SK-N-SH treated with all-trans-retinoic acid at 6 μM for 48 hours (cell line): ENCODE data around the gene GNAZ.

Experiments
- ATAC-seq: fragments of 200-7000 bp; cut with Tn5 transposase; 3 replicates; pipeline ENCODE4 v1.9.1; 2020; ENCODE audit warnings: mild to moderate bottlenecking, moderate library complexity
- ARNTL ChIP-seq: fragments of 450-650 bp; formaldehyde crosslinking; IDR thresholded peaks from 2 replicates; pipeline ENCODE4 v1.5.0; 2020; ENCODE audit warnings: low read depth, mild to moderate bottlenecking, moderate library complexity, borderline replicate concordance
- CREB5 ChIP-seq: fragments of 250-450 bp; sonication (Bioruptor Pico); IDR thresholded peaks from 2 replicates; pipeline ENCODE4 v1.5.1; 2020; ENCODE audit warnings: low read depth, mild to moderate bottlenecking, moderate library complexity
- CSDC2 ChIP-seq: fragments of 250-450 bp; sonication (Bioruptor Pico); IDR thresholded peaks from 2 replicates; pipeline ENCODE4 v1.5.0; 2020; ENCODE audit warnings: mild to moderate bottlenecking, moderate library complexity
- ESRRG ChIP-seq: fragments of 250-450 bp; sonication (Bioruptor Pico); IDR thresholded peaks from 2 replicates; pipeline ENCODE4 v1.6.1; 2021; ENCODE audit warnings: mild to moderate bottlenecking
- GLIS3 ChIP-seq: fragments of 250-450 bp; sonication (Bioruptor Pico); IDR thresholded peaks from 2 replicates; pipeline ENCODE4 v1.5.0; 2020; ENCODE audit warnings: mild to moderate bottlenecking, moderate library complexity
- ISL1 ChIP-seq: fragments of 250-450 bp; sonication (Bioruptor Pico); IDR thresholded peaks from 2 replicates; pipeline ENCODE4 v2.1.2; 2022; ENCODE audit warnings: mild to moderate bottlenecking, moderate library complexity
- OSR1 ChIP-seq: fragments of 250-450 bp; sonication (Bioruptor Pico); IDR thresholded peaks from 2 replicates; pipeline ENCODE4 v1.8.0; 2022; ENCODE audit warnings: moderate library complexity, mild to moderate bottlenecking, inconsistent platforms
- PATZ1 ChIP-seq: fragments of 250-450 bp; sonication (Bioruptor Pico); IDR thresholded peaks from 2 replicates; pipeline ENCODE4 v1.8.0; 2020; ENCODE audit warnings: mild to moderate bottlenecking, moderate library complexity, borderline replicate concordance
- PPARA ChIP-seq: fragments of 250-450 bp; sonication (Bioruptor Pico); IDR thresholded peaks from 2 replicates; pipeline ENCODE4 v1.5.0; 2020; ENCODE audit warnings: mild to moderate bottlenecking, borderline replicate concordance
- RARB ChIP-seq: fragments of 250-450 bp; sonication (Bioruptor Pico); IDR thresholded peaks from 2 replicates; pipeline ENCODE4 v1.8.0; 2021; ENCODE audit warnings: mild to moderate bottlenecking, moderate library complexity
- SNAI2 ChIP-seq: fragments of 250-450 bp; sonication (Bioruptor Pico); IDR thresholded peaks from 2 replicates; pipeline ENCODE4 v1.5.0; 2020; ENCODE audit warnings: mild to moderate bottlenecking, moderate library complexity
- ZC3H10 ChIP-seq: fragments of 250-450 bp; sonication (Bioruptor Pico); IDR thresholded peaks from 2 replicates; pipeline ENCODE4 v1.5.1; 2021; ENCODE audit warnings: mild to moderate bottlenecking, moderate library complexity
- ZFP3 ChIP-seq: fragments of 250-450 bp; sonication (Bioruptor Pico); IDR thresholded peaks from 2 replicates; pipeline ENCODE4 v1.5.0; 2020; ENCODE audit warnings: mild to moderate bottlenecking, moderate library complexity
- ZNF565 ChIP-seq: fragments of 450-650 bp; formaldehyde crosslinking; conservative IDR thresholded peaks from 2 replicates; pipeline ENCODE4 v1.5.0; 2020; ENCODE audit warnings: low read depth, mild to moderate bottlenecking, moderate library complexity
- ZNF70 ChIP-seq: fragments of 450-650 bp; formaldehyde crosslinking; IDR thresholded peaks from 2 replicates; pipeline ENCODE4 v1.5.0; 2020; ENCODE audit warnings: mild to moderate bottlenecking, moderate library complexity
- ZNF8 ChIP-seq: fragments of 450-650 bp; formaldehyde crosslinking; IDR thresholded peaks from 2 replicates; pipeline ENCODE4 v1.5.0; 2020; ENCODE audit warnings: mild to moderate bottlenecking, moderate library complexity
- TF ChIP-seq, protein P1 (sequence below): fragments of 250-450 bp; sonication (Bioruptor Pico); IDR thresholded peaks from 2 replicates; pipeline ENCODE4 v1.5.0; 2020; ENCODE audit warnings: mild to moderate bottlenecking, moderate library complexity
- TF ChIP-seq, protein P2 (sequence below): fragments of 250-450 bp; sonication (Bioruptor Pico); IDR thresholded peaks from 2 replicates; pipeline ENCODE4 v1.8.0; 2021; ENCODE audit warnings: low read depth, mild to moderate bottlenecking, moderate library complexity, borderline replicate concordance

GNAZ gene

DNA sequence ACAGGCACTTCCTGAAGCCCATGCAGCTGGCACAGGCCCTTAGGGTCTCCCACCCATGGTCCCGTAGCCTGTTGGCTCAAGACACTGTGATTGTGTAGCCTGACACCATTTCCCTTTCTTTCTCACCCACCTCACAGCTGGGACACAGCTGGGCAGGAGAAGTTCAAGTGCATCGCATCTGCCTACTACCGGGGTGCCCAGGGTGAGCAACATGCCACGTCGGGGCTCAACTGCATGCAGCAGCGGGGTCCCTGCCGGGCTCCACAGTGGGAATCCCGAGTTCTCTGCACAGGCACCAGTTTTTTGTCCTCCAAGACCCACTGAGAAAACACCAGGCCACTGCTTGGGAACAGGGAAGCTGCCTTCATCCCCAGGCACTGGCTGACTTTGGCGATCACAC is 85.5 kb downstream of the GNAZ start (continued):
- TF ChIP-seq CREB5 (CRISPR knock-in tag) (no peak), PATZ1 (CRISPR knock-in tag) (no peak), PPARA (CRISPR knock-in tag) (no peak), RARB (CRISPR knock-in tag) (no peak)

DNA sequence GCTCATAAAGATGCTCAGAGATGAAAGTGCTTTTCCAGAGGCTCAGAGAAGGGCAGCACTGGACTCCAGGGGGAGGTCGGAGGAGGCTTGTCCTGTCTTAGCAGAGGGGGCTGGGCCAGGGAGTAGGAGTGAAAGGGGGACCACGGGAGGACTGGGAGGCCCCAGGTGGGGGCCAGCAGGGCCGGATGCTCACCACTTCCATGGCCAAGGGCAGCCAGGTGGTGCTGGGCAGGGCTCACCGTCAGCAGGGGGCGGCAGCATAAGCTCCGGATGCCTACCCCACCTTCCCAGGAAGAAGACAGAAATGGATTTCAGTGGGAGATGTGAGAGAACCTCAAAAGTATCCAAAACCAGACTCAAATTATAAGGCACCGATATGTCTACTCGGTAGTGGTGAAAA is 86.0 kb downstream of the GNAZ start:
- no peak for ATAC-seq
- TF ChIP-seq OSR1 (no peak), ZNF565 (no peak), CREB5 (CRISPR knock-in tag) (no peak), ARNTL (CRISPR knock-in tag) (no peak), SNAI2 (no peak)
- TF ChIP-seq, protein P1, sequence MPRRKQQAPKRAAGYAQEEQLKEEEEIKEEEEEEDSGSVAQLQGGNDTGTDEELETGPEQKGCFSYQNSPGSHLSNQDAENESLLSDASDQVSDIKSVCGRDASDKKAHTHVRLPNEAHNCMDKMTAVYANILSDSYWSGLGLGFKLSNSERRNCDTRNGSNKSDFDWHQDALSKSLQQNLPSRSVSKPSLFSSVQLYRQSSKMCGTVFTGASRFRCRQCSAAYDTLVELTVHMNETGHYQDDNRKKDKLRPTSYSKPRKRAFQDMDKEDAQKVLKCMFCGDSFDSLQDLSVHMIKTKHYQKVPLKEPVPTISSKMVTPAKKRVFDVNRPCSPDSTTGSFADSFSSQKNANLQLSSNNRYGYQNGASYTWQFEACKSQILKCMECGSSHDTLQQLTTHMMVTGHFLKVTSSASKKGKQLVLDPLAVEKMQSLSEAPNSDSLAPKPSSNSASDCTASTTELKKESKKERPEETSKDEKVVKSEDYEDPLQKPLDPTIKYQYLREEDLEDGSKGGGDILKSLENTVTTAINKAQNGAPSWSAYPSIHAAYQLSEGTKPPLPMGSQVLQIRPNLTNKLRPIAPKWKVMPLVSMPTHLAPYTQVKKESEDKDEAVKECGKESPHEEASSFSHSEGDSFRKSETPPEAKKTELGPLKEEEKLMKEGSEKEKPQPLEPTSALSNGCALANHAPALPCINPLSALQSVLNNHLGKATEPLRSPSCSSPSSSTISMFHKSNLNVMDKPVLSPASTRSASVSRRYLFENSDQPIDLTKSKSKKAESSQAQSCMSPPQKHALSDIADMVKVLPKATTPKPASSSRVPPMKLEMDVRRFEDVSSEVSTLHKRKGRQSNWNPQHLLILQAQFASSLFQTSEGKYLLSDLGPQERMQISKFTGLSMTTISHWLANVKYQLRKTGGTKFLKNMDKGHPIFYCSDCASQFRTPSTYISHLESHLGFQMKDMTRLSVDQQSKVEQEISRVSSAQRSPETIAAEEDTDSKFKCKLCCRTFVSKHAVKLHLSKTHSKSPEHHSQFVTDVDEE (CRISPR knock-in tag), result no peak
- TF ChIP-seq, protein P2, sequence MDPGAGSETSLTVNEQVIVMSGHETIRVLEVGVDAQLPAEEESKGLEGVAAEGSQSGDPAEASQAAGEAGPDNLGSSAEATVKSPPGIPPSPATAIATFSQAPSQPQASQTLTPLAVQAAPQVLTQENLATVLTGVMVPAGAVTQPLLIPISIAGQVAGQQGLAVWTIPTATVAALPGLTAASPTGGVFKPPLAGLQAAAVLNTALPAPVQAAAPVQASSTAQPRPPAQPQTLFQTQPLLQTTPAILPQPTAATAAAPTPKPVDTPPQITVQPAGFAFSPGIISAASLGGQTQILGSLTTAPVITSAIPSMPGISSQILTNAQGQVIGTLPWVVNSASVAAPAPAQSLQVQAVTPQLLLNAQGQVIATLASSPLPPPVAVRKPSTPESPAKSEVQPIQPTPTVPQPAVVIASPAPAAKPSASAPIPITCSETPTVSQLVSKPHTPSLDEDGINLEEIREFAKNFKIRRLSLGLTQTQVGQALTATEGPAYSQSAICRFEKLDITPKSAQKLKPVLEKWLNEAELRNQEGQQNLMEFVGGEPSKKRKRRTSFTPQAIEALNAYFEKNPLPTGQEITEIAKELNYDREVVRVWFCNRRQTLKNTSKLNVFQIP (CRISPR knock-in tag), result no peak

DNA sequence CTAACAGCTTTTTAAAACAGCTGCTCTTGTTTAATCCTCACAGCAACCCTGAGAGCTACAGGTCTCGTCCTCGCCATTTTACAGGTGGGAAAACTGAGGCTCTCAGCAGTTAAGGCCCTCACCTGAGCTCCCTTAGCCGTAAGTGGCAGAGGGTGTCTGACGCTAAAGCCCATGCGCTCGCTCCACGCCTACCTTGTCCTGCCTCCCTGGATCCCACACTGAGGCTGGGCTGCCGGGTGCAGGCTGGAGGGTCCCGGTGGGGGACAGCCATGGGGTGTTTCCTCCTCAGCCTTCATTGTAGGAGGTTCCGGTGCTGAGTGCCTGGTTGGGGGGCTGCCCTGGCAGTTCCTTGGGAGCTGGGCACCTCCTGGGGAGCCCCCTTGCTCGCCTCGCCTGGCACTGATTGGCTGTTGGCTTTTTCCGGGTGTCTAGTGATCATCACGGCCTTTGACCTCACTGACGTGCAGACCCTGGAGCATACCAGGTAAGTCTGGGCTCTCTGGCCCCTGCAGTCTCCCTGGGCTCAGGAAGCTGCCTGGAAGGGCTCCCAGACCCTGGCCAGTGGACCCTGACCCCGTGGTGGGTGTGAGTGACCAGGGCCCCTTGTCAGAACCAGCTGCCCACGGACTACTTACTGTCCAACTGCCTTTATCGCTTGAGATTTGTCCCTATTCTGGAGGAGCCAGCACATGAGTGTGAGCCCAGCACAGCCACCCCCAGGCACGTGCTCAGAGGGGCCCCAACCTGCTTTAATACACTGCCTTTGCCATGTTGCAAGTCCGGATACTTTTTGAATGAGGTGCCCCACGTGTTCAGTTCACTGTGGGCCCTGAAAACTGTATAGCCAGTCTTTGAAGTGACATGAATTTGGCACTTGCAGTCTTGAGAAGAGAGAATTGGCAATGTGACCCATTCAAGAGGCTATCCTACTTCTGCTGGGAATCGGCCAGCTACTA is 87.5 kb downstream of the GNAZ start:
- TF ChIP-seq ZNF8 (CRISPR knock-in tag) (no peak), PATZ1 (CRISPR knock-in tag) (no peak), ZC3H10 (no peak), CSDC2 (CRISPR knock-in tag) (no peak), SNAI2 (no peak), ARNTL (CRISPR knock-in tag) (no peak), ZFP3 (CRISPR knock-in tag) (no peak), ZNF70 (CRISPR knock-in tag) (no peak), GLIS3 (CRISPR knock-in tag) (no peak), PPARA (CRISPR knock-in tag) (no peak), ESRRG (CRISPR knock-in tag) (no peak), ISL1 (CRISPR knock-in tag) (no peak), CREB5 (CRISPR knock-in tag) (no peak)
- TF ChIP-seq, protein P2 (CRISPR knock-in tag), result no peak
- ATAC-seq, result no peak
